K562 (cell line): ENCODE results near the gene MXRA7. TPM values are rescaled to one million over a fixed set of nuclear protein-coding genes. Genes with fewer than 3 reads are reported as not detected.
A peak's percentile ranks its signal among the peaks of the same experiment; 100 is the strongest.

Experiments used
- E2F6 ChIP-seq, 2 experiments: IDR thresholded peaks; 2 replicates each; pipeline ENCODE4 v1.6.1; 2011; ENCODE audit warnings: borderline replicate concordance in 1 of 2, control low read depth in 1 of 2, low read depth in 1 of 2, low read length in 1 of 2, mild to moderate bottlenecking in 1 of 2, mixed read lengths in 1 of 2, moderate library complexity in 1 of 2; ENCODE audit not compliant: insufficient read depth in 1 of 2, insufficient read length in 1 of 2, poor library complexity in 1 of 2, severe bottlenecking in 1 of 2; ENCODE audit errors: extremely low read depth in 1 of 2
- ELF1 ChIP-seq: fragments of 200-800 bp; sonication (Bioruptor generic); IDR thresholded peaks from 2 replicates; pipeline ENCODE4 v1.6.1; 2016; ENCODE audit warnings: missing genetic modification characterization, missing compliant biosample characterization
- HMG20A ChIP-seq: fragments of 450-650 bp; formaldehyde crosslinking; conservative IDR thresholded peaks from 2 replicates; pipeline ENCODE4 v1.4.0; 2020; ENCODE audit warnings: mild to moderate bottlenecking, mixed read lengths
- HMGXB4 ChIP-seq: sonication (generic); formaldehyde crosslinking; IDR thresholded peaks from 2 replicates; pipeline ENCODE4 v1.8.1; 2023; ENCODE audit warnings: mild to moderate bottlenecking, missing genetic modification reagents
- ILF3 ChIP-seq: fragments of 450-650 bp; IDR thresholded peaks from 2 replicates; pipeline ENCODE4 v1.6.1; 2018; ENCODE audit warnings: antibody characterized with exemption, mild to moderate bottlenecking, moderate library complexity, borderline replicate concordance
- KAT8 ChIP-seq: fragments of 450-650 bp; IDR thresholded peaks from 2 replicates; pipeline ENCODE4 v1.6.1; 2016; ENCODE audit warnings: low read depth, mild to moderate bottlenecking
- MEIS2 ChIP-seq: fragments of 450-650 bp; IDR thresholded peaks from 2 replicates; pipeline ENCODE4 v1.6.1; 2014; ENCODE audit warnings: mild to moderate bottlenecking; ENCODE audit not compliant: partially characterized antibody
- MGA ChIP-seq: fragments of 450-650 bp; IDR thresholded peaks from 2 replicates; pipeline ENCODE4 v1.6.1; 2016; ENCODE audit warnings: mild to moderate bottlenecking, moderate library complexity
- NFRKB ChIP-seq: fragments of 450-650 bp; IDR thresholded peaks from 2 replicates; pipeline ENCODE4 v1.6.1; 2016; ENCODE audit warnings: low read depth
- RNF2 ChIP-seq: sonication (generic); IDR thresholded peaks from 2 replicates; pipeline ENCODE4 v1.6.1; 2016
- SOX6 ChIP-seq: fragments of 450-650 bp; IDR thresholded peaks from 2 replicates; pipeline ENCODE4 v1.6.1; 2014; ENCODE audit warnings: mild to moderate bottlenecking
- ZBTB9 ChIP-seq: fragments of 450-650 bp; formaldehyde crosslinking; IDR thresholded peaks from 2 replicates; pipeline ENCODE4 v1.4.0; 2020; ENCODE audit warnings: mild to moderate bottlenecking, moderate library complexity
- ZNF175 ChIP-seq: fragments of 200-800 bp; sonication (Bioruptor generic); IDR thresholded peaks from 2 replicates; pipeline ENCODE4 v1.6.1; 2016; ENCODE audit warnings: low read depth, mild to moderate bottlenecking, missing genetic modification characterization, missing compliant biosample characterization
- polyA plus RNA-seq, 8 experiments: library from polyadenylated mRNA; depleted of rRNA in 4 of 8; stranded (reverse) in 5 of 8; unstranded in 3 of 8; fragments of >200 nt; fragmentation: Nextera tagmentation in 2 of 8; fragmentation: Illumina TruSeq in 1 of 8; extraction: Ambion mirVana in 2 of 8; extraction: Trizol in 1 of 8; gene quantifications; 2 replicates each; pipeline versions ENCODE4 v1.2.1 to v1.2.3, GENCODE V29; 2011 to 2014; ENCODE audit warnings: inconsistent platforms in 1 of 8, missing spikeins in 1 of 8
- total RNA-seq, 7 experiments: library from RNA; depleted of rRNA in 6 of 7; stranded (reverse); fragments of >200 nt in 6 of 7; fragmentation: Illumina TruSeq in 2 of 7; extraction: Trizol in 2 of 7; gene quantifications; 2 replicates each; pipeline versions ENCODE4 v1.2.1 to v1.2.3, GENCODE V29; 2011 to 2021; ENCODE audit warnings: low replicate concordance in 1 of 7

The MXRA7 gene
- total and polyA plus RNA-seq, 9 of the 15 experiments (the other 6 are each of a cell fraction or from before 2014, with no cell fraction given), result 2.6 to 38.4 (median 14.3) TPM

GRCh38 chr17:76641501-76641900 is 69.3 kb downstream of the MXRA7 start (continued):
- TF ChIP-seq HMGXB4 (CRISPR knock-in tag), result no peak
- TF ChIP-seq E2F6 (IDR thresholded peaks at IDR 0.05; ENCODE audit: borderline replicate concordance in 1 of 2, extremely low read depth in 1 of 2, insufficient read depth in 1 of 2, insufficient read length in 1 of 2, low read depth in 1 of 2, low read length in 1 of 2, poor library complexity in 1 of 2, severe bottlenecking in 1 of 2), result no peak
- no peak; the same call in 1 of the 2 replicates for TF ChIP-seq ZNF175 (CRISPR knock-in tag)
- peak; percentile 16; the same call in 1 of the 2 replicates for TF ChIP-seq RNF2
- TF ChIP-seq KAT8, result no peak
- peak; percentile 62; the same call in 1 of the 2 replicates for TF ChIP-seq NFRKB
- TF ChIP-seq ZBTB9 (CRISPR knock-in tag), result 0 out of 2 replicates have a peak, but pooled peaks have one; percentile 19
- TF ChIP-seq MGA, result no peak
- TF ChIP-seq HMG20A (CRISPR knock-in tag), result no peak
- peak; percentile 26; the same call in 1 of the 2 replicates for TF ChIP-seq ELF1
- peak; percentile 79 for TF ChIP-seq SOX6
- no peak for TF ChIP-seq ILF3
- TF ChIP-seq MEIS2, result peak; percentile 64
